ENCODE measurements around the gene SOCS7. TPM values are rescaled to one million over a fixed set of nuclear protein-coding genes. Genes with fewer than 3 reads are reported as not detected.
A peak's percentile ranks its signal among the peaks of the same experiment; 100 is the strongest.

SOCS7 gene
- polyA plus RNA-seq, 2 donors = 3.8 to 4.2 TPM

GRCh38 chr17:38425744-38426143, 74.1 kb downstream of the SOCS7 start:
- H3K4me1 ChIP-seq (ENCODE audit: control insufficient read depth in 2 of 2, insufficient read depth in 2 of 2, low read length in 1 of 2) = peaks cover 8 to 20% of the 10 kb centered on the region in 2 donors
- peak overlapping the region; percentile 35 to 61 for H3K27ac ChIP-seq (ENCODE audit: low read depth in 2 of 2, low read length in 1 of 2)
- no peaks in the 10 kb centered on the region for H3K36me3 ChIP-seq (ENCODE audit: control insufficient read depth in 2 of 2, insufficient read depth in 2 of 2, low read length in 1 of 2)
- no peaks in the 10 kb centered on the region for H3K27me3 ChIP-seq (ENCODE audit: control insufficient read depth in 1 of 2, insufficient read depth in 2 of 2, low read length in 2 of 2)
- H3K9me3 ChIP-seq (ENCODE audit: control insufficient read depth in 2 of 2, insufficient read depth in 1 of 2, low read depth in 1 of 2, low read length in 1 of 2) = no peaks in the 10 kb centered on the region
- no peak overlapping the region for H3K4me3 ChIP-seq (ENCODE audit: low read depth in 1 of 2, low read length in 2 of 2)
- WGBS, 2 donors = 68 to 76% methylated on average over 9 of the region's 9 CpGs

GRCh38 chr17:38426441-38426840, 74.8 kb downstream of the SOCS7 start:
- no peaks in the 10 kb centered on the region for H3K36me3 ChIP-seq (ENCODE audit: control insufficient read depth in 2 of 2, insufficient read depth in 2 of 2, low read length in 1 of 2)
- no peaks in the 10 kb centered on the region for H3K9me3 ChIP-seq (ENCODE audit: control insufficient read depth in 2 of 2, insufficient read depth in 1 of 2, low read depth in 1 of 2, low read length in 1 of 2)
- H3K4me1 ChIP-seq (ENCODE audit: control insufficient read depth in 2 of 2, insufficient read depth in 2 of 2, low read length in 1 of 2) = peaks cover 5 to 16% of the 10 kb centered on the region in 2 donors
- H3K27ac ChIP-seq (ENCODE audit: low read depth in 2 of 2, low read length in 1 of 2) = no peak overlapping the region
- no peak overlapping the region for H3K4me3 ChIP-seq (ENCODE audit: low read depth in 1 of 2, low read length in 2 of 2)
- H3K27me3 ChIP-seq (ENCODE audit: control insufficient read depth in 1 of 2, insufficient read depth in 2 of 2, low read length in 2 of 2) = no peaks in the 10 kb centered on the region

GRCh38 chr17:38427160-38427949, 75.7 kb downstream of the SOCS7 start:
- WGBS, 2 donors = 62 to 73% methylated on average over 5 to 7 of the region's 7 CpGs
- peaks cover 5 to 16% of the 10 kb centered on the region in 2 donors for H3K4me1 ChIP-seq (ENCODE audit: control insufficient read depth in 2 of 2, insufficient read depth in 2 of 2, low read length in 1 of 2)
- peak overlapping the region in 1 of 2 donors; percentile 61 for H3K4me3 ChIP-seq (ENCODE audit: low read depth in 1 of 2, low read length in 2 of 2)
- H3K9me3 ChIP-seq (ENCODE audit: control insufficient read depth in 2 of 2, insufficient read depth in 1 of 2, low read depth in 1 of 2, low read length in 1 of 2) = no peaks in the 10 kb centered on the region
- H3K27ac ChIP-seq (ENCODE audit: low read depth in 2 of 2, low read length in 1 of 2) = peak overlapping the region; percentile 79 to 88
- no peaks in the 10 kb centered on the region for H3K27me3 ChIP-seq (ENCODE audit: control insufficient read depth in 1 of 2, insufficient read depth in 2 of 2, low read length in 2 of 2)
- no peaks in the 10 kb centered on the region for H3K36me3 ChIP-seq (ENCODE audit: control insufficient read depth in 2 of 2, insufficient read depth in 2 of 2, low read length in 1 of 2)

GRCh38 chr17:38428112-38428642, 76.5 kb downstream of the SOCS7 start, which contains the start of gene ARHGAP23:
ARHGAP23 (plus strand) TSS chr17:38428464; CDS start chr17:38428486, 22 bp downstream.
- Histone ChIP-seq H3K27me3 (ENCODE audit: control insufficient read depth in 1 of 2, insufficient read depth in 2 of 2, low read length in 2 of 2) (no peaks in the 10 kb centered on the region), H3K27ac (ENCODE audit: low read depth in 2 of 2, low read length in 1 of 2) (peak within 1 kb of the TSS; percentile 79 to 88), H3K4me1 (ENCODE audit: control insufficient read depth in 2 of 2, insufficient read depth in 2 of 2, low read length in 1 of 2) (peaks cover 5 to 16% of the 10 kb centered on the region in 2 donors), H3K9me3 (ENCODE audit: control insufficient read depth in 2 of 2, insufficient read depth in 1 of 2, low read depth in 1 of 2, low read length in 1 of 2) (no peaks in the 10 kb centered on the region), H3K4me3 (ENCODE audit: low read depth in 1 of 2, low read length in 2 of 2) (peak within 1 kb of the TSS; percentile 61 to 65), H3K36me3 (ENCODE audit: control insufficient read depth in 2 of 2, insufficient read depth in 2 of 2, low read length in 1 of 2) (no peaks in the 10 kb centered on the region)
- WGBS, 2 donors = 1% methylated on average over 36 to 44 of the region's 46 CpGs

- H3K36me3 ChIP-seq (ENCODE audit: control insufficient read depth in 2 of 2, insufficient read depth in 2 of 2, low read length in 1 of 2) = no peaks in the 10 kb centered on the region
- no peaks in the 10 kb centered on the region for H3K27me3 ChIP-seq (ENCODE audit: control insufficient read depth in 1 of 2, insufficient read depth in 2 of 2, low read length in 2 of 2)
- H3K4me3 ChIP-seq (ENCODE audit: low read depth in 1 of 2, low read length in 2 of 2) = peak overlapping the region; percentile 61 to 65
- peak overlapping the region; percentile 68 to 79 for H3K27ac ChIP-seq (ENCODE audit: low read depth in 2 of 2, low read length in 1 of 2)
- H3K9me3 ChIP-seq (ENCODE audit: control insufficient read depth in 2 of 2, insufficient read depth in 1 of 2, low read depth in 1 of 2, low read length in 1 of 2) = no peaks in the 10 kb centered on the region
- H3K4me1 ChIP-seq (ENCODE audit: control insufficient read depth in 2 of 2, insufficient read depth in 2 of 2, low read length in 1 of 2) = peaks cover 5 to 16% of the 10 kb centered on the region in 2 donors
- 2 to 7% methylated on average over 26 to 56 of the region's 56 CpGs for WGBS, 2 donors
Measured at GRCh38 chr17:38428643-38429371, 77.2 kb downstream of the SOCS7 start.

GRCh38 chr17:38429476-38430100, 77.9 kb downstream of the SOCS7 start:
- Histone ChIP-seq H3K4me1 (ENCODE audit: control insufficient read depth in 2 of 2, insufficient read depth in 2 of 2, low read length in 1 of 2) (peaks cover 5 to 14% of the 10 kb centered on the region in 2 donors), H3K36me3 (ENCODE audit: control insufficient read depth in 2 of 2, insufficient read depth in 2 of 2, low read length in 1 of 2) (no peaks in the 10 kb centered on the region), H3K27ac (ENCODE audit: low read depth in 2 of 2, low read length in 1 of 2) (peak overlapping the region; percentile 68 to 79), H3K27me3 (ENCODE audit: control insufficient read depth in 1 of 2, insufficient read depth in 2 of 2, low read length in 2 of 2) (no peaks in the 10 kb centered on the region), H3K4me3 (ENCODE audit: low read depth in 1 of 2, low read length in 2 of 2) (peak overlapping the region in 1 of 2 donors; percentile 61), H3K9me3 (ENCODE audit: control insufficient read depth in 2 of 2, insufficient read depth in 1 of 2, low read depth in 1 of 2, low read length in 1 of 2) (no peaks in the 10 kb centered on the region)
- 53 to 63% methylated on average over 9 of the region's 9 CpGs for WGBS, 2 donors

- H3K27ac ChIP-seq (ENCODE audit: low read depth in 2 of 2, low read length in 1 of 2) = peak overlapping the region in 1 of 2 donors; percentile 68
- peaks cover 5 to 14% of the 10 kb centered on the region in 2 donors for H3K4me1 ChIP-seq (ENCODE audit: control insufficient read depth in 2 of 2, insufficient read depth in 2 of 2, low read length in 1 of 2)
- no peaks in the 10 kb centered on the region for H3K27me3 ChIP-seq (ENCODE audit: control insufficient read depth in 1 of 2, insufficient read depth in 2 of 2, low read length in 2 of 2)
- 52 to 61% methylated on average over 3 of the region's 3 CpGs for WGBS, 2 donors
- no peak overlapping the region for H3K4me3 ChIP-seq (ENCODE audit: low read depth in 1 of 2, low read length in 2 of 2)
- H3K36me3 ChIP-seq (ENCODE audit: control insufficient read depth in 2 of 2, insufficient read depth in 2 of 2, low read length in 1 of 2) = no peaks in the 10 kb centered on the region
- no peaks in the 10 kb centered on the region for H3K9me3 ChIP-seq (ENCODE audit: control insufficient read depth in 2 of 2, insufficient read depth in 1 of 2, low read depth in 1 of 2, low read length in 1 of 2)
Measured at GRCh38 chr17:38430316-38430715, 78.7 kb downstream of the SOCS7 start.

GRCh38 chr17:38430822-38431221, 79.2 kb downstream of the SOCS7 start:
- no peak overlapping the region for H3K27ac ChIP-seq (ENCODE audit: low read depth in 2 of 2, low read length in 1 of 2)
- peaks cover 5 to 14% of the 10 kb centered on the region in 2 donors for H3K4me1 ChIP-seq (ENCODE audit: control insufficient read depth in 2 of 2, insufficient read depth in 2 of 2, low read length in 1 of 2)
- 85 to 91% methylated on average over 2 of the region's 2 CpGs for WGBS, 2 donors

More at GRCh38 chr17:38430822-38431221, 79.2 kb downstream of the SOCS7 start:
- Histone ChIP-seq H3K9me3 (ENCODE audit: control insufficient read depth in 2 of 2, insufficient read depth in 1 of 2, low read depth in 1 of 2, low read length in 1 of 2) (no peaks in the 10 kb centered on the region), H3K4me3 (ENCODE audit: low read depth in 1 of 2, low read length in 2 of 2) (no peak overlapping the region), H3K36me3 (ENCODE audit: control insufficient read depth in 2 of 2, insufficient read depth in 2 of 2, low read length in 1 of 2) (no peaks in the 10 kb centered on the region), H3K27me3 (ENCODE audit: control insufficient read depth in 1 of 2, insufficient read depth in 2 of 2, low read length in 2 of 2) (no peaks in the 10 kb centered on the region)
